ENCODE data around the gene CCDC197. TPM values are rescaled to one million over a fixed set of nuclear protein-coding genes. Genes with fewer than 3 reads are reported as not detected.

The CCDC197 gene
- total and polyA plus RNA-seq, 4 donors: 0.60 TPM; not detected in 3

DNA sequence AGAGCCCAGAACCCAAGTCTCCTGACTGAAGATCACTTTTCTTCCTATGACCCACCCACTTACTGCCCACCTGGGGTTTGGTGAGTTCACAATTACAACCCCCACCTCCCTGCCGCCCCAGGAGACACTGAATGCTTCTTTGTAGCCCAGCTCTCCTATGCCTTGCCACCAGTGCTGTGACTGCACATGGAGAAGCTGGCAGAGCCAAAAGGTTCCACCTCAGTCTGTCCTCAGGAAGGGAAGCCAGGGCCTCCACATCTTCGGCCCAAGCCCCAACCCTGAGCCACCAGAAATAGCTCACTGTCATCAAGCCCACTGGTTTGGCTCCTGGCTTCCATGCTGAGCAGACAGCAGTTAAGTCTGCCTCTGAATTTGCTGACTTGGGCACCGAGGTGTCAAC, 54.7 kb downstream of the CCDC197 start:
- ATAC-seq (ENCODE audit: low FRiP score): no peak
- WGBS, 2 donors: 70 to 76% methylated on average over 3 of the region's 3 CpGs
- intact Hi-C loops (cut with DNase I): no loop called here

DNA sequence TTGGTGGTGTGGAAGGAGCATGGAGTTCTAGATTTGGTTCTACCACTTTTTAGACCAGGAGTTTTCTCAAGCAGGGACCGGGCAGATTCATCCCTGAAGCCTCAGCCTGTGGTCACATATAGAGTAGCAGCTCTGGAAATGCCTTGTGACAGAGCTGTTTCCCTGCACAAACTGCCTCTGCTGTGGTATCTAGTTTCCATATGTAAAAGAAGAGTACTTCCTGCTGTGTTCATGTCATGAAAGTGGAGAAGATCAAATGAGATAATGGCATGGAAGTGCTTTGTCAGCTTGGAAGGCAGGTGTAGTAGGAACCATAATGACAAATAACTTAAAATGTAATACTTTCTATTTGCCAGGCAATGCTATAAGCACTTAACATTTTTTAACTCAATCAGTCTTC, 55.1 kb downstream of the CCDC197 start:
- Histone ChIP-seq H3K9me3 (ENCODE audit: control insufficient read depth, low read length) (no peaks in the 10 kb centered on the region), H3K27ac (ENCODE audit: low read depth in 1 of 2, low read length in 2 of 2) (no peak overlapping the region), H3K4me3 (ENCODE audit: low read length in 2 of 2) (no peak overlapping the region), H3K36me3 (ENCODE audit: control insufficient read depth in 1 of 2, insufficient read depth in 2 of 2, low read length in 1 of 2) (peaks cover 20 to 33% of the 10 kb centered on the region in 2 donors), H3K27me3 (ENCODE audit: control insufficient read depth in 1 of 2, insufficient read depth in 2 of 2, low read length in 1 of 2) (no peaks in the 10 kb centered on the region), H3K4me1 (ENCODE audit: control insufficient read depth in 1 of 2, insufficient read depth in 2 of 2, low read length in 2 of 2) (no peaks in the 10 kb centered on the region)
- DNase-seq (no peak), ATAC-seq (ENCODE audit: low FRiP score) (no peak)
- WGBS, 2 donors: 92 to 93% methylated on average over 1 of the region's 1 CpG
- intact Hi-C loops (cut with DNase I): no loop called here

More for the DNA sequence above, 54.7 kb downstream of the CCDC197 start:
- H3K27me3 ChIP-seq (ENCODE audit: control insufficient read depth in 1 of 2, insufficient read depth in 2 of 2, low read length in 1 of 2): no peaks in the 10 kb centered on the region
- H3K27ac ChIP-seq (ENCODE audit: low read depth in 1 of 2, low read length in 2 of 2): no peak overlapping the region
- H3K4me1 ChIP-seq (ENCODE audit: control insufficient read depth in 1 of 2, insufficient read depth in 2 of 2, low read length in 2 of 2): no peaks in the 10 kb centered on the region
- no peak overlapping the region for H3K4me3 ChIP-seq (ENCODE audit: low read length in 2 of 2)
- H3K9me3 ChIP-seq (ENCODE audit: control insufficient read depth, low read length): no peaks in the 10 kb centered on the region
- peaks cover 24 to 36% of the 10 kb centered on the region in 2 donors for H3K36me3 ChIP-seq (ENCODE audit: control insufficient read depth in 1 of 2, insufficient read depth in 2 of 2, low read length in 1 of 2)
- DNase-seq: no peak

DNA sequence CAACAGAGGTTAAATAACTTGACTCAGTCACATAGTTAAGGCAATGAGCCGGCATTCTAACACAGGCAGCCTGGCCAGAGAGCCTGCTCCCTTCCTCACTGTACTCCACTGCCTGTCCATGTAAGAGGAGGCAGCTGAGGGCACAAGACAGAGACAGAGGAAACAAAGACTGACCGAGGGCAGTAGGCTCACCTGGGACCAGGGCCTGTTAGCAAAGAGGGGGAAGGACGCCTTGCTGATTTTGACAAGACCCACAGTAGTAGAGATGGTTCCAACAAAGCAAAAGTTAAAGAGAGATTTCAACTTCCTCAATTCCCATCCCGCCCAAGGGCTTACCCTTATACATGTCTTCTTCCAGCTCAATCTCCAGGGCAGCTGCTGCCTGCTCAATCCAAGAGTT, 55.6 kb downstream of the CCDC197 start:
- Histone ChIP-seq H3K36me3 (ENCODE audit: control insufficient read depth in 1 of 2, insufficient read depth in 2 of 2, low read length in 1 of 2) (peaks cover 19 to 32% of the 10 kb centered on the region in 2 donors), H3K4me1 (ENCODE audit: control insufficient read depth in 1 of 2, insufficient read depth in 2 of 2, low read length in 2 of 2) (no peaks in the 10 kb centered on the region), H3K27ac (ENCODE audit: low read depth in 1 of 2, low read length in 2 of 2) (no peak overlapping the region), H3K4me3 (ENCODE audit: low read length in 2 of 2) (no peak overlapping the region), H3K27me3 (ENCODE audit: control insufficient read depth in 1 of 2, insufficient read depth in 2 of 2, low read length in 1 of 2) (no peaks in the 10 kb centered on the region), H3K9me3 (ENCODE audit: control insufficient read depth, low read length) (no peaks in the 10 kb centered on the region)
- ATAC-seq (ENCODE audit: low FRiP score): no peak
- WGBS, 2 donors: 89% methylated on average over 4 of the region's 4 CpGs
- DNase-seq: no peak
- intact Hi-C loops (cut with DNase I): no loop called here

DNA sequence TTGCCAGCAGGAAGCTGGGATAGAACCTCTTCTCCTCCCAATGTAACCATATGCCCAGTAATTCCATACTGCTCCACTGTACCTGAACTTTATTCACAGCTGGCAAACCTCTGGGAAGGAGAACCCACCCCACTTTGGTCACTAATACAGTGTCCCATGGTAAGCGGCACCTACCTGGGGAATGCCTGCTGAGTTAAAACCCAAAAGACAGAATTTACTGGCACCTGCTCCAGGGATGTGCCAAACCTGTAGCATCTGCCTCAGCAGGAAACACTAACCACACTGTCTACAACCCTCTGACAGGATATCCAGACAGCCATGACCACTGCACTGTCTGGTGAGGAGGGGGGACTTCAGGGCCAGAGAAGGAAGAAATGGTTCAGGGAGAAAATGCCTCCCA, 57.3 kb downstream of the CCDC197 start:
- Histone ChIP-seq H3K36me3 (ENCODE audit: control insufficient read depth in 1 of 2, insufficient read depth in 2 of 2, low read length in 1 of 2) (peaks cover 29 to 37% of the 10 kb centered on the region in 2 donors), H3K4me1 (ENCODE audit: control insufficient read depth in 1 of 2, insufficient read depth in 2 of 2, low read length in 2 of 2) (no peaks in the 10 kb centered on the region), H3K4me3 (ENCODE audit: low read length in 2 of 2) (no peak overlapping the region), H3K27ac (ENCODE audit: low read depth in 1 of 2, low read length in 2 of 2) (no peak overlapping the region), H3K9me3 (ENCODE audit: control insufficient read depth, low read length) (no peaks in the 10 kb centered on the region), H3K27me3 (ENCODE audit: control insufficient read depth in 1 of 2, insufficient read depth in 2 of 2, low read length in 1 of 2) (no peaks in the 10 kb centered on the region)
- intact Hi-C loops (cut with DNase I): no loop called here
- ATAC-seq (ENCODE audit: low FRiP score) (no peak), DNase-seq (no peak)
- 99 to 100% methylated on average over 1 of the region's 1 CpG for WGBS, 2 donors

DNA sequence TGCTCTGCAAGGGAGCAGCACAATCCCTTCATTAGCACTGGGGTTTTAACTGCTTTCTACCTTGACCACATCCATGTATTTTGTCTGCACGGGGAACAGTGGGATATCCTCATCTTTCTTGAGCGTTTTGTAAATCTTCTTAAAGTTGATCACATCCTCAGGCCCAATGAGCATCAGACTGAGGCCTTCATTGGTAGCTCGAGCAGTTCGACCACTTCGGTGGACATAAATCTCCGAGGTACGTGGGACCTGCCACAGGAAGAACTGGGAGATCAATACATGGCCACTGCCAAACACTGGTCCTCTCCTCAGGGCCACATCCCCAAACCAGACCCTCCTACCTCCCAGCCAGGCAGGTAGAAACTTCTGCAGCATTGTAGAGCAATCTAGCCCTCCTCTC, 57.8 kb downstream of the CCDC197 start:
- Histone ChIP-seq H3K27ac (ENCODE audit: low read depth in 1 of 2, low read length in 2 of 2) (no peak overlapping the region), H3K4me1 (ENCODE audit: control insufficient read depth in 1 of 2, insufficient read depth in 2 of 2, low read length in 2 of 2) (no peaks in the 10 kb centered on the region), H3K4me3 (ENCODE audit: low read length in 2 of 2) (no peak overlapping the region), H3K36me3 (ENCODE audit: control insufficient read depth in 1 of 2, insufficient read depth in 2 of 2, low read length in 1 of 2) (peaks cover 29 to 36% of the 10 kb centered on the region in 2 donors), H3K27me3 (ENCODE audit: control insufficient read depth in 1 of 2, insufficient read depth in 2 of 2, low read length in 1 of 2) (no peaks in the 10 kb centered on the region), H3K9me3 (ENCODE audit: control insufficient read depth, low read length) (no peaks in the 10 kb centered on the region)
- WGBS, 2 donors: 92 to 93% methylated on average over 7 of the region's 7 CpGs
- no peak for DNase-seq
- intact Hi-C loops (cut with DNase I): no loop called here
- no peak for ATAC-seq (ENCODE audit: low FRiP score)

DNA sequence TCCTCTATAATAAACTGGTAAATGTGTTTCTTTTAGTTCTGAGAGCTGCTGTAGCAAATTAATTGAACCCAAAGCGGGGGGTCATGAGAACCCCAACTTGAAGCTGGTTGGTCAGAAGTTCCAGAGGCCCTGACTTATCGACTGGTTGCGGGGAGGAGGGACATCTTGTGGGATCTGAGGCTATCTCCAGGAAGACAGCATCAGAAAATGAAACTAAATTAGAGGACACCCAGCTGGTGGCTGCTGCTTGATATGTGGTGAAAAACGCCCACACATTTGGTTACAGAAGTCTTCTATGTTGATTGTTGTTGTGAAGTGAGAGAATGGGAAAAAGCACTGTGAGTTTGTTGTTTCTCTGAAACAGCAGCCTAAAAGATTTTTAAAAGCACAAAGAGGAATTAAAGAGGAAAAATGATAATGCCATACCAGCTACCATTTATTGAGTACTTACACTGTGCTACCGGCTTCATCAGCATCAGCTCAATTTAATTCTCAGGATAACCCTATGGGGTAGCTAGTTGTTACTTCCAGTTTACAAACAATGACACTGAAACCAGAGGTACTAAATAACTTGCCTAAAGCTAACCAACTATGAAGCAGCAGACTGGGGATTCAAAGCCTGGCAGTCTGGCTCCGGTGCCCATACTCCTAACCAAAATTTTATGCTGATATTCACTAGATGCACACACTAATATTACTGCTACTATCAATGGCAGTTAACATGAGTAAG, 59.6 kb downstream of the CCDC197 start:
- DNase-seq (no peak), ATAC-seq (ENCODE audit: low FRiP score) (no peak)
- WGBS, 2 donors: 90 to 93% methylated on average over 6 of the region's 6 CpGs
- Histone ChIP-seq H3K27me3 (ENCODE audit: control insufficient read depth in 1 of 2, insufficient read depth in 2 of 2, low read length in 1 of 2) (no peaks in the 10 kb centered on the region), H3K27ac (ENCODE audit: low read depth in 1 of 2, low read length in 2 of 2) (no peak overlapping the region), H3K36me3 (ENCODE audit: control insufficient read depth in 1 of 2, insufficient read depth in 2 of 2, low read length in 1 of 2) (peaks cover 26 to 37% of the 10 kb centered on the region in 2 donors), H3K9me3 (ENCODE audit: control insufficient read depth, low read length) (no peaks in the 10 kb centered on the region), H3K4me3 (ENCODE audit: low read length in 2 of 2) (no peak overlapping the region), H3K4me1 (ENCODE audit: control insufficient read depth in 1 of 2, insufficient read depth in 2 of 2, low read length in 2 of 2) (no peaks in the 10 kb centered on the region)
- intact Hi-C loops (cut with DNase I): no loop called here

DNA sequence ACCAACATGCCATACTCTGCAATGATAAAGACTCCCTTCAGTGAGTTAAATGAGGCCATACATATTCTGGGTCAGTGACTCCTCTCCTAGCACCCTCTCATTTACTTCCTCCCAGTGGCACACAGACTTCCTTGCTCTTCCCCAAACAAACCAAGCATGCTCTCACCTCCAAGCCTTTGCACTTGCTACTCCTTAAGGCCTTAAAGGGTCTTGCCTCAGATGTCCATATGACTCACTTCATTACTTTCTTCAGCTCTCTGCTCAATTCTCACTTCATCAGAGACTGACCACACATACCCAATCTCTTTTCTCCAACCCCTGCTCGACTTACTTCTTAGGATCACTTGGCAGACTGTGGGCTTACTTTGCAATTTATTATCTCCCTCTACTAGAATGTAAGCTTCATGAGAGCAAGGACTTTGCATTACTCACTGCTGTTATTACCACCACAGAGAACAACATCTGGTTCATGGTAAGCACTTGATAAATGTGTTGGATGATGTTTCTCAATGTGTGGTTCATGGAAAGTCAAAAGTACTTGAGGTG, 61.1 kb downstream of the CCDC197 start:
- Histone ChIP-seq H3K9me3 (ENCODE audit: control insufficient read depth, low read length) (no peaks in the 10 kb centered on the region), H3K36me3 (ENCODE audit: control insufficient read depth in 1 of 2, insufficient read depth in 2 of 2, low read length in 1 of 2) (peaks cover 26 to 35% of the 10 kb centered on the region in 2 donors), H3K4me3 (ENCODE audit: low read length in 2 of 2) (no peak overlapping the region), H3K27ac (ENCODE audit: low read depth in 1 of 2, low read length in 2 of 2) (no peak overlapping the region), H3K27me3 (ENCODE audit: control insufficient read depth in 1 of 2, insufficient read depth in 2 of 2, low read length in 1 of 2) (no peaks in the 10 kb centered on the region), H3K4me1 (ENCODE audit: control insufficient read depth in 1 of 2, insufficient read depth in 2 of 2, low read length in 2 of 2) (peaks cover 2 to 6% of the 10 kb centered on the region in 2 donors)
- intact Hi-C loops (cut with DNase I): no loop called here
- DNase-seq: no peak
- 79 to 84% methylated on average over 1 of the region's 1 CpG for WGBS, 2 donors
- no peak for ATAC-seq (ENCODE audit: low FRiP score)

Data from aorta (tissue), 5 donors.